CD4-positive, alpha-beta T cell (primary cell): Measurements from ENCODE around the gene LAT. TPM values are rescaled to one million over a fixed set of nuclear protein-coding genes. Genes with fewer than 3 reads are reported as not detected.
A peak's percentile ranks its signal among the peaks of the same experiment; 100 is the strongest.

Experiments used
- ATAC-seq: fragments of 200-7000 bp; cut with Tn5 transposase; one replicate; pipeline ENCODE4 v1.10.0; 2022; ENCODE audit warnings: mild to moderate bottlenecking; ENCODE audit not compliant: poor library complexity
- CTCF ChIA-PET: fragments of 350-600 bp; sonication (Branson Sonifier 250); formaldehyde crosslinking; loops from one replicate; lab custom pipeline; 2021; ENCODE audit warnings: antibody characterized with exemption, inconsistent platforms; lab: Charles Lee
- POLR2A ChIA-PET: fragments of 350-600 bp; sonication (Branson Sonifier 250); formaldehyde crosslinking; loops from one replicate; lab custom pipeline; 2021; ENCODE audit warnings: antibody characterized with exemption, inconsistent platforms; lab: Charles Lee
- DNase-seq, 14 experiments: peaks; one replicate each; pipeline ENCODE4 v3.0.0-alpha.2; 2013 to 2020; ENCODE audit warnings: mixed read lengths in 2 of 14
- H3K27ac ChIP-seq, 2 donors: one replicate each; pipeline versions ENCODE4 v1.5.1 to v1.7.0; 2013; ENCODE audit warnings: low read length in 2 of 2, low read depth in 1 of 2, mild to moderate bottlenecking in 1 of 2
- H3K27me3 ChIP-seq, 2 experiments: 1 replicate in 1 of 2; 2 replicates in 1 of 2; pipeline versions ENCODE4 v1.6.1 to v1.7.0; 2013; ENCODE audit warnings: low read length in 2 of 2, control low read depth in 1 of 2, mild to moderate bottlenecking in 1 of 2, moderate library complexity in 1 of 2; ENCODE audit not compliant: insufficient read depth in 2 of 2, control insufficient read depth in 1 of 2
- H3K36me3 ChIP-seq: one replicate; pipeline ENCODE4 v1.6.1; 2013; ENCODE audit warnings: low read length, control low read depth; ENCODE audit not compliant: insufficient read depth
- H3K4me1 ChIP-seq: one replicate; pipeline ENCODE4 v1.6.1; 2013; ENCODE audit warnings: low read length, control low read depth; ENCODE audit not compliant: insufficient read depth
- H3K4me3 ChIP-seq: one replicate; pipeline ENCODE4 v1.5.1; 2013; ENCODE audit warnings: mild to moderate bottlenecking, low read length, moderate library complexity
- H3K9me3 ChIP-seq, 2 experiments: 1 replicate in 1 of 2; 2 replicates in 1 of 2; pipeline versions ENCODE4 v1.6.1 to v1.7.0; 2013; ENCODE audit warnings: low read length in 2 of 2, mild to moderate bottlenecking in 2 of 2, control low read depth in 1 of 2, moderate library complexity in 1 of 2; ENCODE audit not compliant: control insufficient read depth in 1 of 2, insufficient read depth in 1 of 2
- H3K27ac Mint-ChIP-seq: one replicate; pipeline ENCODE4 v1.8.0; 2020; ENCODE audit warnings: mixed read lengths
- H3K27me3 Mint-ChIP-seq: one replicate; pipeline ENCODE4 v1.8.0; 2021; ENCODE audit warnings: mixed read lengths
- H3K36me3 Mint-ChIP-seq: one replicate; pipeline ENCODE4 v1.8.0; 2021; ENCODE audit warnings: low read depth, mixed read lengths
- H3K4me1 Mint-ChIP-seq: one replicate; pipeline ENCODE4 v1.8.0; 2021; ENCODE audit warnings: low read depth, mixed read lengths
- H3K4me3 Mint-ChIP-seq: one replicate; pipeline ENCODE4 v1.8.0; 2020; ENCODE audit warnings: mild to moderate bottlenecking, mixed read lengths
- H3K9me3 Mint-ChIP-seq: one replicate; pipeline ENCODE4 v1.8.0; 2020; ENCODE audit warnings: mixed read lengths
- CTCF ChIP-seq: fragments of 200-600 bp; IDR thresholded peaks from one replicate; pipeline ENCODE4 v1.8.0; 2022; ENCODE audit warnings: antibody characterized with exemption, mild to moderate bottlenecking
- intact Hi-C, 2 experiments: fragments of 100-400 bp; cut with DNase I in 1 of 2; cut with micrococcal nuclease in 1 of 2; formaldehyde crosslinking; loops; one replicate each; pipeline versions ENCODE4 v1.15.1 to v1.9.0; 2023 to 2025; cut with DNase I, micrococcal nuclease
- total RNA-seq, 174 experiments: library from RNA in 2 of 174; stranded (reverse) in 2 of 174; gene quantifications; one replicate each; pipeline ENCODE4 v1.2.3 and lab custom pipeline; 2021 to 2026

LAT gene
- total RNA-seq, 2 experiments from 2014 or later: 156 to 160 TPM

- Mint-ChIP-seq H3K9me3 (no peaks in the 10 kb centered on the region), H3K36me3 (no peaks in the 10 kb centered on the region), H3K4me3 (no peak overlapping the region), H3K27me3 (no peaks in the 10 kb centered on the region), H3K27ac (peak overlapping the region; percentile 80), H3K4me1 (peaks cover 55% of the 10 kb centered on the region)
- Histone ChIP-seq H3K27me3 (no peaks in the 10 kb centered on the region), H3K36me3 (no peaks in the 10 kb centered on the region), H3K4me3 (no peak overlapping the region), H3K27ac (no peak overlapping the region), H3K4me1 (peaks cover 42% of the 10 kb centered on the region), H3K9me3 (no peaks in the 10 kb centered on the region)
- intact Hi-C loops: no loop called here
- DNase-seq (no peak), ATAC-seq (no peak)
- ChIA-PET POLR2A (interaction anchor here (1.4 to 9.4 kb wide), 3 partner anchors 14 to 36 kb away, joined by 8 to 100 read pairs (median 19); partner anchors contain the start of gene LAT), CTCF (interaction anchor here (0.6 to 2.0 kb wide), 3 partner anchors 35 to 61 kb away, joined by 3 to 7 read pairs (median 4); no protein-coding TSS in a partner anchor)
- TF ChIP-seq CTCF: no peak
These were observed 37.3 kb downstream of the LAT start for GRCh38 chr16:29022196-29022595.

DNA sequence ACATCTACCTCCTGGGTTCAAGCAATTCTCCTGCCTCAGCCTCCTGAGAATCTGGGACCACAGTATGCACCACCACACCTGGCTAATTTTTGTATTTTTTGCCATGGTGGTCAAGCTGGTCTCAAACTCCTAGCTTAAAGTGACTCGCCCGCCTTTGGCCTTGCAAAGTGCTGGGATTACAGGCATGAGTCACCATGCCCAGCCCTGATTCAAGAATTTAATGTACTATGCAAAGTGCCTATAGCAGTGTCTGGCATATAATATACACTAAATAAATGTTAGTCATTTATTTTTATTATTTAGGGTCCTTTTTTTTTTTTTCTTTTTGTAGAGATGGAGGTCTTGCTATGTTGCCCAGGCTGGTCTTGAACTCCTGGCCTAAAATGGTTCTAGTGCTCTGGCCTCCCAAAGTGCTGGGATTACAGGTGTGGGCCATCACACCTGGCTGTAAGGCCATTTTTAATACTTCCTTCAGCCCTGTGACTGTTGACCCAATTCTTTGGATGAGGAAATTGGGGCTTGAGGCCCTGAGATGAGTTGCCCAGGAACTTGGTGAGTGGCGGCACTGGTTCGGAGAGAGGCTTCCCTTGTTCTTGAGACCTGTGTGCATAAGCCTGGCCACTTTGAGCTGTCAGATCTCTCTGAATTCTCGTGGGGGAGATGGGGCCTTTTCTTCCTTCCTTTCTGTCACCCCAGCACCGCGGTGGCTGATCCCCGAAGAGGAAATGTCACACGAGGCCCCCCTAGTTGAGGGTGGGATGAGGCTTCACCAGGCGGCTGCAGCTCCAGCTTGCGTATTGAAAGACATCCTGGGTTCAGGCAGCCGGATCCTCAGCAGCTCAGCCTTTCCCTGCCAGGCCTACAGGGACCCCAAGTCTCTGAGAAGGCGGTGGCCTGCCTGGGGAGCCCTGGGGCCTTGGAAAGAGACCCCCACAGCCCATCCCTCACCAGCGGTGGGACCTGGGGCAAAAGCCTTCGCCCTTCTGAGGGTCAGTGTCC lies 38.7 kb downstream of the LAT start:
- no peaks in the 10 kb centered on the region for H3K36me3 Mint-ChIP-seq
- intact Hi-C loops: loop anchor here (2.0 kb wide), 1 partner anchor 15 kb away; no protein-coding TSS in a partner anchor
- peak overlapping the region; percentile 80 for H3K27ac Mint-ChIP-seq
- Histone ChIP-seq H3K27ac (peak overlapping the region; percentile 45 to 57), H3K9me3 (no peaks in the 10 kb centered on the region), H3K27me3 (no peaks in the 10 kb centered on the region), H3K4me1 (peaks cover 48% of the 10 kb centered on the region), H3K4me3 (no peak overlapping the region), H3K36me3 (no peaks in the 10 kb centered on the region)
- DNase-seq (peak in 2 of 14 experiments; percentile 24 to 60), ATAC-seq (peak; percentile 28)
- CTCF ChIA-PET: no interaction called here
- no peaks in the 10 kb centered on the region for H3K9me3 Mint-ChIP-seq
- TF ChIP-seq CTCF: no peak
- POLR2A ChIA-PET: interaction anchor here (0.9 to 9.4 kb wide), 7 partner anchors 11 to 73 kb away, joined by 3 to 100 read pairs (median 6); partner anchors contain the start of genes LAT and NFATC2IP
- H3K4me1 Mint-ChIP-seq: peaks cover 64% of the 10 kb centered on the region
- no peaks in the 10 kb centered on the region for H3K27me3 Mint-ChIP-seq
- peak overlapping the region; percentile 67 for H3K4me3 Mint-ChIP-seq

GRCh38 chr16:29024278-29024677 lies 39.4 kb downstream of the LAT start:
- Mint-ChIP-seq H3K36me3 (no peaks in the 10 kb centered on the region), H3K9me3 (no peaks in the 10 kb centered on the region), H3K4me1 (peaks cover 71% of the 10 kb centered on the region), H3K4me3 (peak overlapping the region; percentile 67), H3K27me3 (no peaks in the 10 kb centered on the region), H3K27ac (peak overlapping the region; percentile 80)
- DNase-seq (peak in 1 of 14 experiments; percentile 28), ATAC-seq (no peak)
- ChIA-PET CTCF (no interaction called here), POLR2A (interaction anchor here (0.9 to 9.4 kb wide), 7 partner anchors 12 to 74 kb away, joined by 3 to 100 read pairs (median 6); partner anchors contain the start of genes LAT and NFATC2IP)
- no peaks in the 10 kb centered on the region for H3K27me3 ChIP-seq
- H3K36me3 ChIP-seq: no peaks in the 10 kb centered on the region
- no peaks in the 10 kb centered on the region for H3K9me3 ChIP-seq
- H3K4me1 ChIP-seq: peaks cover 55% of the 10 kb centered on the region
- peak overlapping the region; percentile 45 to 57 for H3K27ac ChIP-seq
- intact Hi-C loops: loop anchor here (2.0 kb wide), 1 partner anchor 15 kb away; no protein-coding TSS in a partner anchor
- TF ChIP-seq CTCF: no peak
- no peak overlapping the region for H3K4me3 ChIP-seq
